Loucy (cell line): ENCODE results near the gene TCP10L.

ENCODE experiments used
- H2AFZ ChIP-seq: fragments of 200-600 bp; sonication (generic); 2 replicates; pipeline ENCODE4 v1.6.0; 2016; ENCODE audit warnings: antibody characterized with exemption, mild to moderate bottlenecking, low read length, moderate library complexity
- H3F3A ChIP-seq: fragments of 200-600 bp; 2 replicates; pipeline ENCODE4 v1.6.0; 2016; ENCODE audit warnings: antibody characterized with exemption, low read depth, mild to moderate bottlenecking
- H3K27me3 ChIP-seq: fragments of 200-600 bp; sonication (generic); 2 replicates; pipeline ENCODE4 v1.6.1; 2014; ENCODE audit warnings: low read length, mild to moderate bottlenecking; ENCODE audit not compliant: insufficient read depth, poor library complexity, severe bottlenecking
- H3K36me3 ChIP-seq: fragments of 200-600 bp; sonication (generic); 2 replicates; pipeline ENCODE4 v1.6.1; 2016; ENCODE audit warnings: low read length; ENCODE audit not compliant: insufficient read depth
- H3K4me1 ChIP-seq: fragments of 200-600 bp; sonication (generic); 2 replicates; pipeline ENCODE4 v1.5.1; 2014; ENCODE audit warnings: low read length, mild to moderate bottlenecking; ENCODE audit not compliant: insufficient read depth, poor library complexity, severe bottlenecking
- H3K4me2 ChIP-seq: fragments of 200-600 bp; sonication (generic); 2 replicates; pipeline ENCODE4 v1.6.0; 2014; ENCODE audit warnings: antibody characterized with exemption, low read length, low read depth, mild to moderate bottlenecking; ENCODE audit not compliant: poor library complexity, severe bottlenecking
- H3K4me3 ChIP-seq: fragments of 200-600 bp; sonication (generic); 2 replicates; pipeline ENCODE4 v1.5.1; 2014; ENCODE audit warnings: low read length, mild to moderate bottlenecking, mixed read lengths; ENCODE audit not compliant: poor library complexity, severe bottlenecking
- H3K79me2 ChIP-seq: fragments of 200-600 bp; sonication (generic); 2 replicates; pipeline ENCODE4 v1.6.1; 2014; ENCODE audit warnings: low read length; ENCODE audit not compliant: insufficient read depth
- H3K9ac ChIP-seq: fragments of 200-600 bp; sonication (generic); 2 replicates; pipeline ENCODE4 v1.6.0; 2014; ENCODE audit warnings: mild to moderate bottlenecking, low read depth, low read length, moderate library complexity; ENCODE audit not compliant: poor library complexity, severe bottlenecking
- H3K9me2 ChIP-seq: fragments of 200-600 bp; sonication (generic); replicated peaks from 2 replicates; pipeline ENCODE4 v1.6.1; 2016; ENCODE audit warnings: low read depth, low read length, mixed read lengths
- H3K9me3 ChIP-seq: fragments of 200-600 bp; sonication (generic); 2 replicates; pipeline ENCODE4 v1.6.1; 2014; ENCODE audit warnings: mild to moderate bottlenecking, antibody characterized with exemption, low read length, low read depth; ENCODE audit not compliant: insufficient read depth
- H4K20me1 ChIP-seq: fragments of 200-600 bp; sonication (generic); 2 replicates; pipeline ENCODE4 v1.6.0; 2014; ENCODE audit warnings: antibody characterized with exemption, low read length, mild to moderate bottlenecking; ENCODE audit not compliant: insufficient read depth, poor library complexity, severe bottlenecking
- EZH2phosphoT487 ChIP-seq: fragments of 200-600 bp; IDR thresholded peaks from 2 replicates; pipeline ENCODE4 v1.6.1; 2018; ENCODE audit warnings: antibody characterized with exemption, mild to moderate bottlenecking, moderate library complexity, borderline replicate concordance
- TF ChIP-seq, protein P1 (sequence below): fragments of 200-600 bp; sonication (generic); conservative IDR thresholded peaks from 2 replicates; pipeline ENCODE4 v1.5.1; 2014; ENCODE audit warnings: mild to moderate bottlenecking, antibody characterized with exemption, low read length

TCP10L gene

DNA sequence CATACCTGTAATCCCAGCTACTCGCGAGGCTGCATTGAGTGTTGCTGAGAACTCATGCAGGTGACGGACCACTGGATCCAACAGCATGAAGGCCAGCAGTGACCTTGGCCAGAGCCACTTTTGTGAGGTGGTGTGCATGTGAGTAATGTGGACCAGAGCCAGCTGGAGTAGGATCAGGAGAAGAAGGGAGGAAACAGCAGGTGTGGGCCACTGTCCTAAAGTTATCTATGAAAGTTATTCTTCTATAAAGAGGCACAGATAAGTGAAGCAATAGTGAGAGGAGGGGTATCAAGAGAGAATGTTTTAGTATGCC, 47.8 kb downstream of the TCP10L start:
- Histone ChIP-seq H3K36me3 (no peaks in the 10 kb centered on the region), H3K4me2 (no peak overlapping the region), H3K9ac (no peak overlapping the region), H3K9me2 (no peaks in the 10 kb centered on the region), H3K9me3 (no peaks in the 10 kb centered on the region), H3K4me1 (no peaks in the 10 kb centered on the region), H2AFZ (no peak overlapping the region), H3K79me2 (no peaks in the 10 kb centered on the region), H3K27me3 (no peaks in the 10 kb centered on the region), H4K20me1 (no peaks in the 10 kb centered on the region), H3K4me3 (no peak overlapping the region), H3F3A (no peaks in the 10 kb centered on the region)
- TF ChIP-seq, protein P1, sequence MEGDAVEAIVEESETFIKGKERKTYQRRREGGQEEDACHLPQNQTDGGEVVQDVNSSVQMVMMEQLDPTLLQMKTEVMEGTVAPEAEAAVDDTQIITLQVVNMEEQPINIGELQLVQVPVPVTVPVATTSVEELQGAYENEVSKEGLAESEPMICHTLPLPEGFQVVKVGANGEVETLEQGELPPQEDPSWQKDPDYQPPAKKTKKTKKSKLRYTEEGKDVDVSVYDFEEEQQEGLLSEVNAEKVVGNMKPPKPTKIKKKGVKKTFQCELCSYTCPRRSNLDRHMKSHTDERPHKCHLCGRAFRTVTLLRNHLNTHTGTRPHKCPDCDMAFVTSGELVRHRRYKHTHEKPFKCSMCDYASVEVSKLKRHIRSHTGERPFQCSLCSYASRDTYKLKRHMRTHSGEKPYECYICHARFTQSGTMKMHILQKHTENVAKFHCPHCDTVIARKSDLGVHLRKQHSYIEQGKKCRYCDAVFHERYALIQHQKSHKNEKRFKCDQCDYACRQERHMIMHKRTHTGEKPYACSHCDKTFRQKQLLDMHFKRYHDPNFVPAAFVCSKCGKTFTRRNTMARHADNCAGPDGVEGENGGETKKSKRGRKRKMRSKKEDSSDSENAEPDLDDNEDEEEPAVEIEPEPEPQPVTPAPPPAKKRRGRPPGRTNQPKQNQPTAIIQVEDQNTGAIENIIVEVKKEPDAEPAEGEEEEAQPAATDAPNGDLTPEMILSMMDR: no peak
- no peak for TF ChIP-seq EZH2phosphoT487

DNA sequence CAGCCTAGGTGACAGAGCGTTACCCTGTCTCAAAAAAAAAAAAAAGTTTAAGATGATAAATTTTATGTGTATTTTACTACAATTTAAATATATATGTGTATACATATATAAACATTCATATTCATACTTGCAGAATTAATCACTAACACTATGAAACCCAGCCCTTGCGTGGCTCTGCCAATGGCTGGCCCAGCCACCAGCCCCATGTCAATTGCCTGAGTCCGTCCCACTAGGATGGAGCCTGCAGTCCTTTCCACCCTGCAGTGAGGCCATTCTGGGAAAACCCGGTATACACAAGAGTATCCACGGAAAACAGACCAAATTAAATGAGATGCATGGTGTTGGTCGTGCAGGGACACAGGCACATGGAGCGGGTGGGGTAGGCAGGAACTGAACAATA, 49.7 kb downstream of the TCP10L start:
- Histone ChIP-seq H3K4me3 (no peak overlapping the region), H3K79me2 (no peaks in the 10 kb centered on the region)

DNA sequence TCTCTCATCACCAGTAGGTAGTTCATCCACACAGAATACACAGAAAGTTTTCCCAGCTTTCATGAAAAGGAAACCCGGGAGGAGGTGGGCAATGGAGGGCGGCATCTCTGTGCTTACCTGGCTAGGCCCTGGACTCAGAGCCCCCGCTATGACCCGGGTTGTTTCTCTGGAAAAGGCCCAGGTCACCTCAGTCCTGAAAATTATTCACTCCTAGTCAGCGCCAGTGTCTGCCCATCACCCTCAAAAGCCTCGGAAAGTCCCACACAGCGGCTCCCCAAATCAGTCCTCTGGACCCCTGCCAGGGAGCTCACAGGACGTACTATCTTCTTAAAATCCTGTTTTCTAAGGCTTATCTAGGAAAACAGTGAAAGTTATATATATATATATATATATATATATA, 51.2 kb downstream of the TCP10L start:
- no peaks in the 10 kb centered on the region for H3K36me3 ChIP-seq
- no peak overlapping the region for H3K4me3 ChIP-seq
- no peak overlapping the region for H3K9ac ChIP-seq
- H3K9me2 ChIP-seq: no peaks in the 10 kb centered on the region
- H3K79me2 ChIP-seq: no peaks in the 10 kb centered on the region
- H3K9me3 ChIP-seq: no peaks in the 10 kb centered on the region
- no peak for TF ChIP-seq EZH2phosphoT487
- TF ChIP-seq, protein P1: no peak
- H3F3A ChIP-seq: no peaks in the 10 kb centered on the region
- no peaks in the 10 kb centered on the region for H3K27me3 ChIP-seq
- H4K20me1 ChIP-seq: no peaks in the 10 kb centered on the region
- H3K4me1 ChIP-seq: no peaks in the 10 kb centered on the region
- no peak overlapping the region for H3K4me2 ChIP-seq
- no peak overlapping the region for H2AFZ ChIP-seq

More for the DNA sequence above, 49.7 kb downstream of the TCP10L start:
- Histone ChIP-seq H3K9me2 (no peaks in the 10 kb centered on the region), H3K36me3 (no peaks in the 10 kb centered on the region), H2AFZ (no peak overlapping the region), H3F3A (no peaks in the 10 kb centered on the region), H3K4me1 (no peaks in the 10 kb centered on the region), H3K4me2 (no peak overlapping the region), H3K9me3 (no peaks in the 10 kb centered on the region), H3K27me3 (no peaks in the 10 kb centered on the region), H3K9ac (no peak overlapping the region), H4K20me1 (no peaks in the 10 kb centered on the region)
- no peak for TF ChIP-seq EZH2phosphoT487
- TF ChIP-seq, protein P1: no peak
